Spleen (tissue), 7 donors: Measurements from ENCODE around the gene LARP4B.

ENCODE experiments used
- CTCF ChIP-seq, 11 experiments: fragments of 200-600 bp in 7 of 11; fragments of 450-650 bp in 4 of 11; sonication (generic) in 4 of 11; IDR thresholded peaks in 8 of 11; conservative IDR thresholded peaks in 3 of 11; 1 replicate in 7 of 11; 2 replicates in 4 of 11; pipeline versions ENCODE4 v1.4.0 to v1.8.0; 2016 to 2021; ENCODE audit warnings: antibody characterized with exemption in 11 of 11, inconsistent platforms in 4 of 11, mild to moderate bottlenecking in 1 of 11
- POLR2AphosphoS5 ChIP-seq, 3 donors: sonication (generic); formaldehyde crosslinking; IDR thresholded peaks; one replicate each; pipeline ENCODE4 v1.5.1; 2017; ENCODE audit warnings: antibody characterized with exemption in 3 of 3
- donor health status: DM: no; HTN: no; CAD: no; lungs with moderate emphysema.
- donor health status: DM: no; HTN: no; CAD: no.
- donor health status: DM: no; HTN: no; CAD: no.

GRCh38 chr10:947881-948280 lies 16.4 kb upstream of the LARP4B start:
- TF ChIP-seq CTCF (IDR thresholded peaks at IDR 0.05 in 8 of 11, conservative IDR thresholded peaks at IDR 0.05 in 3 of 11) = no peak
- no peak for TF ChIP-seq POLR2AphosphoS5 (IDR thresholded peaks at IDR 0.05)
